Measurements from ENCODE around the gene FOXI1.
A peak's percentile ranks its signal among the peaks of the same experiment; 100 is the strongest.

FOXI1 gene

GRCh38 chr5:170105642-170106611 is at the start of gene FOXI1:
Gene FOXI1, plus strand, starts transcription at chr5:170105897. Its CDS starts 61 bp downstream, at chr5:170105958.
- no peak for DNase-seq

GRCh38 chr5:170056561-170057267 is 49.0 kb upstream of the FOXI1 start:
- DNase-seq, result no peak

GRCh38 chr5:170057311-170057710 is 48.4 kb upstream of the FOXI1 start:
- no peak for DNase-seq

- DNase-seq, result no peak
Measured at GRCh38 chr5:170059221-170059620, 46.5 kb upstream of the FOXI1 start.

DNA sequence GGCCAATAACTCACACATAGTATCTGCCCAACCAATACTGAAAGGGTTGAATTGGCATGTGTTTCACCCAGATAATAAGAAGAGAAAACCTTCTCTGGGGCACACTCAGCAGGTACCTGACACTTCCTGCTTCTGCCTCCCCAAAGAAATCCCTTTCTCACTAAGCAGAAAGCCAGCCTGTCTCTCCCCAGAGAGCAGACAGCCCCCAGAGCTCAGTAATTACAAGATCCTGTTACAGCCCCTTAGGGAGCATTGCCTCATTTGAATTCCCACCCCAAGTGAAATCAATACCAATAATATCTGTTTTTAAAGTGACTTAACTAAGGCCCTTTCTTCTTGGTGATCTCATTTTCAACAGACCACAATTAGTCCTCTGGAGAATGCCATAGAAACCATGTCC is 38.5 kb upstream of the FOXI1 start:
- DNase-seq, result no peak

- no peak for DNase-seq
Measured at GRCh38 chr5:170067574-170068170, 38.0 kb upstream of the FOXI1 start.

DNA sequence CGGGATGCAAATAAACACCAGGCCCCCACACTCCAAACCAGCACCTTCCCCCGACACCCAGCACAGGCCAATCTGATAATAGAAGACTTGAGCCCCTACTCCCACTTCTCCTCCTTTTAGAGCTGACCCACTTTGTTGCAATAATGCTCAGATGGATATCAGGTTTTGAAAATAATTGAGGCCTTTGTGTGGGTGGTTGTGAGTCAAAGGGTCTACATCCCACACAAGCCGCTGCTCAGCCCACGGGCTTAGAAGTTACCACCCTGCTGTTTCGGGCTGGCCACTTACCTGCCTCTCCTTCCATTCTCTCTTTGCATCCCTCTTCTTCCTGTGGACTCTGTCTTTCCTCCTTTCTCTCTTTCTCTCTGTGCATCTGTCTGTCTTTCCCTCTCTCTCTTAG is 36.2 kb upstream of the FOXI1 start:
- DNase-seq, result no peak

DNA sequence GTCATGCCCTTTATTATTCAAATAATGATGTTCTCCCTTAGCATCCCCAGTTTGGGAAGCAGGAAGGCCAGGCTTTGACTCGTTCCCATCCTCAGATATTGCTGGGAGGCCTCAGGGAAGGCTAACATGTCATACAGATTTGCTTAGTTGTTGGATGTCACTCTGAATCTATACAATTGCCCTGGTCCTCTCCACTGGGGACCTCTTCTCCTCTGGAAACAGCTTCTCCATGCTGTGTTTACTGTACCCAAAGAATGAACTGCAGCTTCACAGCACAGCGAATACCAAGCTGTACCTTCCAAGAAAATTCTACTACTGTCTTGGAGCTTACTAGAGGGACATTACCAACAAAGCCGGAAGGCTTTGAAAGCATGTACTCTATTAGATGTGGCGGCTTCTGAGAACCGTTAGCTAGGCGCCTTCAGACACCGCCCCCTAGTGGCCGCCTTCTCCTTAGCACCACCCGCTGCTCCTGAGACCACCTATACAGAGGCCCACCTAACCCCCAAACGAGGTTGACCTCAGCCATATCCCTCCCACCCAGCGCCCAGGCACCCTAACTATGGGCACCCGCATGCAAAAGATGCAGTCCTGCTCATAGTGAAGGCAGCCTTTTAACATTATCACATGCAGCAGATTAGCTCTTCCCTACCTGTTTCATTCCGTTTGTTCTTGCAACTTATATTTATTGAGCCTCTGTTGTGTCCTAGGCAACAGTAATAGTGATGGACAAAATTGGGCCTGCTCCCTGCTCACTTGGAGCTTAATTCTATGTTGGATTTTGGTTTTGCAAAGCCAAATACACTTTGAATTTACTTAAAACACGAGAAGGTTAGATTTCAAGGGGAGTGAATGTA is 34.9 kb upstream of the FOXI1 start:
- peak; percentile 3 for DNase-seq

- no peak for DNase-seq
Measured at GRCh38 chr5:170071748-170072147, 33.9 kb upstream of the FOXI1 start.

DNA sequence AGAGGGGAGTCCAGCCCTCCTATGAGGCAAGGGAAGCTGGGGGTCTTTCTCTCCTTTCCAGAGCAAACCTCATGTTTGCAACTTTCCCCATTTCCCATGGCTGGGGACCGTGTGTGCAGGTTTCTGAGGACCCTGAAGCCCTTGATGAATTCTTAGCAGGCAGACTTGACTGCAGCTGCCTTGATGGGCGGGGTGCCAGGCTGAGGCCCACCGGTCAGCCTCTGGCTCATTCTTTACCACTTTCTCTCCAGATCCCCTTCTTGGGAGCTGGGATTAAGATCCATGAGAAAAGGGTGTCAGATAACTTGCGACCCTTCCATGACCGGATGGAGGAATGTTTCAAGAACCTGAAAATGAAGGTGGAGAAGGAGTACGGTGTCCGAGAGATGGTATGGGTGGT is 30.0 kb upstream of the FOXI1 start:
- no peak for DNase-seq

- no peak for DNase-seq
Measured at GRCh38 chr5:170076211-170076610, 29.5 kb upstream of the FOXI1 start.

DNA sequence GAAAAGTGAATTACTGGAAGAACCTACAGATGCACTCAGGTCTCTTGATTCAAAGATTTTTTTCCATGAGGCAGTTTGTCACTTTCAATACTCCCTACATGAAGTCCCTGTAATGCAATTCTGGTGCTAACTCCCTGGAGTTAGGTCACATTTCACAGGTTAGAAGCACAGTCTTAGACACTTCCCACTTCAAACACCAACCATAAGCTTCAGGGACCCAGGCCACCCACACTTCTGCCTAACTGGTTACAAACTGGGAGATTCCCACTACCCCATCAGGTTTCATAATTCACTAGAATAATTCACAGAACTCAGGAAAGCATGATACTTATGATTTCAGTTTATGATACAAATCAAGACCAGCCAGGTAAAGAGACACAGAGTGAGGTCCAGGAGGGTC is 29.0 kb upstream of the FOXI1 start:
- no peak for DNase-seq

DNA sequence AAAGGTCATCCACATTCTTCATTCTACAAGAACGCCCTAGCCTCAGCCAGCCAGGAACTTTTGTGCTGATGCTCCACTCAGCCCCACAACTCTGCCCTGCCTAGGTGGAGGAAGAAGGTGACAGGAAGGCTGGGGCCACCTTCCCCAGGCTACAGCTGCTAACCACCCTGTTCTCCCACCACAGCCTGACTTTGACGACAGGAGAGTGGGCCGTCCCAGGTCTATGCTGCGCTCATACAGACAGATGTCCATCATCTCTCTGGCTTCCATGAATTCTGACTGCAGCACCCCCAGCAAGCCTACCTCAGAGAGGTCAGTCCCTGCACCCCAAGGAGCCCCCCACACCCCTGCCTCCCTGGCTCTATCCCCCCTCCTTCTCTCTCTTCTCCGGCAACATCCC is 28.2 kb upstream of the FOXI1 start:
- no peak for DNase-seq

- no peak for DNase-seq
Measured at GRCh38 chr5:170078458-170078857, 27.2 kb upstream of the FOXI1 start.

- no peak for DNase-seq
Measured at GRCh38 chr5:170078931-170079330, 26.8 kb upstream of the FOXI1 start.

DNA sequence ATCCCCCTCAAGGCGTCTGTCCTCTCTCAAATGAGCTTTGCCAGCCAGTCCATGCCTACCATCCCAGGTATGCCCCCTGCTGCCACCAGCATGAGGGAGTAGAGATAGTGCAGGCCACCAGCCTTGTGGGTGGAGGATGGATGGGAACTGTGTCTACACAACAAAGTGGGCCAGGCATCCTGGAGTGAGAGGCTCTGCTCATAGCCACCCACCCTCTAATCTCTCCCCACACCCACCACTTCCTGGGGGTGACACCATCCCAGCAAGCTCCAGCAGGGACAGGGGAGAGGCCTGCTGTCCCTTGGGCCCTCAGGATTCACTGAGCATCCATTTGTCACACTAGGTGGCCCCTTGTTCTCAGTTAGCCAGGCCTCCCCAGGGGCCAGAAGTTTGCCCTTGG is 25.5 kb upstream of the FOXI1 start:
- DNase-seq, result no peak

- DNase-seq, result no peak
Measured at GRCh38 chr5:170080786-170081445, 24.8 kb upstream of the FOXI1 start.

- DNase-seq, result no peak
Measured at GRCh38 chr5:170081616-170082015, 24.1 kb upstream of the FOXI1 start.

DNA sequence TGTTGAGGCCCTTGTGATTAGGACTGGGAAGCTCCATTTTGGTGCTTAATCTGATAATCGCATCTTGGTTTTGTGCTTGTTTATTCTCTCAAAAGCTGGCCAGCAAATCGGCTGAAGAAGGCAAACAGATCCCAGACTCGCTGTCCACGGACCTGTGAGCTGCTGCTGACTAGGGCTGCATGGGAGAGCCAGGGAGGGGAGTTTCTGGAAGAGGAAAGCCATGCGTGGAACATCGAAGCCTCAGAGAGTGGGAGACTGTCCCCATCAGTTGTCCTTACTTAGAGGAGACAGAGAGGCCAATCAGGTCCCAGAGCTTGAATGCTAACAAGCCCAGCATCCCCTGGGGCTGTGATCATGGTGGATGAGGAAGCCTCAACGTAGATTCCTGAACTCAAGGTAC is 23.0 kb upstream of the FOXI1 start:
- no peak for DNase-seq

GRCh38 chr5:170087168-170087817 is 18.4 kb upstream of the FOXI1 start:
- DNase-seq, result no peak

DNA sequence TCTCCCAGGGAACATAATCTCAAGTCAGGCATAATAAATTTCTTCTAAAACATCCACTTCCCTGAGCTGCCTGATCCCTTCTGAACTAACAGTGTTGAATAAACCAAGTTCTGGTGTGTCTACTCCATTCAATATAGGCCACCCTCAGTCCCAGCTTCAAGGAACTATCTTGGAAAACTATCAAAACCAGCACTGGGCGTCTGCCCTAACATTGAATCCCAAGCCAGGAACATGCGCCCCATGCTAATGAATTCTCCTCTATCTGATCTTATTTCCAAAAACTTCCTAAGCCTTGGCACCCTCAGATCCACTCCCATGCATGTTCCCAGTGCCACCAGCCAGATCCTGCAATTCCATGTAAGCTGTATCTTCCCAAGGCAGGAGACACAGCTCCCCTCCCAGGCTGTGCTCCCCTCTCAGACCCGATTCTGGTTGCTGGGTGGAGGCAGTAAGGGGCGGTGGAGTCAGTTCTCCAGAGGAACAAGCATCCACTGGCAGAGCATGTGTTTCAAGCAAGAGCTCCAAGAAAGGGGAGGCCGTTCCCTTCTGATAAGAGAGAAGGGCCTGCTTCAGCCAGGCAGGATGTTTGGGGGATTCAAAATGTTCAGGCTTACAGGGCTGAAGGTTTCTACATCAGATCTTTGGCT is 13.1 kb upstream of the FOXI1 start:
- DNase-seq, result no peak

All from NCI-H1092 treated with DMSO at 0.1 percent for 48 hours (cell line).